HCEC 1CT (cell line): Measurements from ENCODE around the gene CTSO.
"Not testable (repeated sequence)": the region's sequence is repeated elsewhere in the genome, so short reads cannot be mapped to it uniquely, and the experiment has no call there.

Experiments used
- DNase-seq: peaks from one replicate; pipeline ENCODE4 v3.0.0-alpha.2; 2017

CTSO gene

GRCh38 chr4:155904331-155904730 is 49.3 kb downstream of the CTSO start:
- no peak for DNase-seq

GRCh38 chr4:155903453-155903852 is 50.2 kb downstream of the CTSO start, which contains the start of gene TDO2:
Gene TDO2 (plus strand): TSS chr4:155903696. CDS start chr4:155903759, 63 bp downstream.
- no peak for DNase-seq

- DNase-seq = no peak
Observed at GRCh38 chr4:155901013-155901412, 52.7 kb downstream of the CTSO start.

GRCh38 chr4:155900381-155900780 is 53.3 kb downstream of the CTSO start:
- peak; percentile 67 for DNase-seq

- DNase-seq = no peak
Observed at GRCh38 chr4:155899891-155900290, 53.8 kb downstream of the CTSO start.

GRCh38 chr4:155898371-155898770 is 55.3 kb downstream of the CTSO start:
- DNase-seq = not testable (repeated sequence)

- DNase-seq = no peak
Observed at GRCh38 chr4:155891058-155891457, 62.6 kb downstream of the CTSO start.

- DNase-seq = no peak
Observed at GRCh38 chr4:155889946-155890345, 63.7 kb downstream of the CTSO start.

GRCh38 chr4:155889031-155889793 is 64.5 kb downstream of the CTSO start:
- peak; percentile 83 for DNase-seq

- no peak for DNase-seq
Observed at GRCh38 chr4:155887847-155888570, 65.7 kb downstream of the CTSO start.

GRCh38 chr4:155887045-155887444 is 66.6 kb downstream of the CTSO start:
- DNase-seq = no peak

GRCh38 chr4:155885666-155886065 is 68.0 kb downstream of the CTSO start:
- no peak for DNase-seq

- no peak for DNase-seq
Observed at GRCh38 chr4:155883895-155884294, 69.8 kb downstream of the CTSO start.

GRCh38 chr4:155881555-155881954 is 72.1 kb downstream of the CTSO start:
- no peak for DNase-seq

GRCh38 chr4:155879767-155880166 is 73.9 kb downstream of the CTSO start:
- DNase-seq = no peak

- no peak for DNase-seq
Observed at GRCh38 chr4:155878611-155879010, 75.1 kb downstream of the CTSO start.

- DNase-seq = no peak
Observed at GRCh38 chr4:155877971-155878370, 75.7 kb downstream of the CTSO start.

- DNase-seq = no peak
Observed at GRCh38 chr4:155875878-155876277, 77.8 kb downstream of the CTSO start.
